GM18519 (cell line): ENCODE measurements around the gene ETS1.
A peak's percentile ranks its signal among the peaks of the same experiment; 100 is the strongest.

ENCODE experiments used
- ATAC-seq: cut with Tn5 transposase; IDR thresholded peaks from one replicate; pipeline ENCODE4 v1.9.1; 2021; ENCODE audit warnings: mild to moderate bottlenecking, moderate library complexity; ENCODE audit not compliant: unreplicated experiment, low FRiP score

ETS1 gene

GRCh38 chr11:128522055-128522942 is 65.1 kb downstream of the ETS1 start:
- peak; percentile 66 for ATAC-seq

GRCh38 chr11:128521682-128522054 is 65.7 kb downstream of the ETS1 start:
- ATAC-seq: no peak

GRCh38 chr11:128520888-128521681 is 66.3 kb downstream of the ETS1 start:
- no peak for ATAC-seq

- no peak for ATAC-seq
Measured at GRCh38 chr11:128520206-128520887, 67.0 kb downstream of the ETS1 start.

GRCh38 chr11:128519338-128519737 is 68.0 kb downstream of the ETS1 start:
- ATAC-seq: no peak

- no peak for ATAC-seq
Measured at GRCh38 chr11:128518493-128519207, 68.7 kb downstream of the ETS1 start.

- no peak for ATAC-seq
Measured at GRCh38 chr11:128517451-128518230, 69.7 kb downstream of the ETS1 start.

GRCh38 chr11:128516886-128517285 is 70.5 kb downstream of the ETS1 start:
- no peak for ATAC-seq

GRCh38 chr11:128515826-128516778 is 71.3 kb downstream of the ETS1 start:
- ATAC-seq: no peak

GRCh38 chr11:128515086-128515485 is 72.3 kb downstream of the ETS1 start:
- ATAC-seq: no peak

- ATAC-seq: no peak
Measured at GRCh38 chr11:128513915-128514681, 73.3 kb downstream of the ETS1 start.

- ATAC-seq: no peak
Measured at GRCh38 chr11:128512474-128512996, 74.8 kb downstream of the ETS1 start.

GRCh38 chr11:128511712-128512111 is 75.6 kb downstream of the ETS1 start:
- ATAC-seq: no peak

GRCh38 chr11:128509621-128510389 is 77.6 kb downstream of the ETS1 start:
- ATAC-seq: no peak

- no peak for ATAC-seq
Measured at GRCh38 chr11:128508770-128509510, 78.4 kb downstream of the ETS1 start.

- no peak for ATAC-seq
Measured at GRCh38 chr11:128507936-128508335, 79.4 kb downstream of the ETS1 start.
